ENCODE results near the gene IDE. TPM values are rescaled to one million over a fixed set of nuclear protein-coding genes. Genes with fewer than 3 reads are reported as not detected.

The IDE gene
- total and polyA plus RNA-seq, 2 of the 13 experiments (the other 11 are each of a cell fraction or from before 2014, with no cell fraction given), result 16.1 to 52.1 TPM

GRCh38 chr10:92591550-92592022 lies 17.7 kb upstream of the IDE start (continued):
- TF ChIP-seq RBFOX2 (IDR thresholded peaks at IDR 0.05; ENCODE audit: low read depth, low read length) (peak; percentile 89), ZGPAT (CRISPR knock-in tag; IDR thresholded peaks at IDR 0.05) (no peak; the same call in 1 of the 2 replicates), HHEX (CRISPR knock-in tag; IDR thresholded peaks at IDR 0.05) (no peak), ZNF615 (CRISPR knock-in tag; IDR thresholded peaks at IDR 0.05; ENCODE audit: borderline replicate concordance) (no peak), TRAFD1 (CRISPR knock-in tag; IDR thresholded peaks at IDR 0.05; ENCODE audit: borderline replicate concordance) (no peak), SCMH1 (CRISPR knock-in tag; IDR thresholded peaks at IDR 0.05; ENCODE audit: borderline replicate concordance) (no peak), ZNF678 (CRISPR knock-in tag; IDR thresholded peaks at IDR 0.05) (no peak), ZBTB10 (CRISPR knock-in tag; IDR thresholded peaks at IDR 0.05; ENCODE audit: borderline replicate concordance) (peak; percentile 50; the same call in 1 of the 2 replicates), U2AF1 (optimal IDR thresholded peaks at IDR 0.05; ENCODE audit: low read depth, low read length) (no peak), PRMT3 (CRISPR knock-in tag; IDR thresholded peaks at IDR 0.05; ENCODE audit: borderline replicate concordance, low read depth) (peak; percentile 59; the same call in 1 of the 2 replicates), ZNF484 (CRISPR knock-in tag; IDR thresholded peaks at IDR 0.05; ENCODE audit: borderline replicate concordance, low read depth) (no peak), HMGXB4 (CRISPR knock-in tag; IDR thresholded peaks at IDR 0.05; ENCODE audit: borderline replicate concordance in 1 of 2, low read depth in 1 of 2) (peak; percentile 66 to 78), REXO4 (CRISPR knock-in tag; IDR thresholded peaks at IDR 0.05; ENCODE audit: borderline replicate concordance) (no peak), ZNF33B (CRISPR knock-in tag; IDR thresholded peaks at IDR 0.05) (0 out of 2 replicates have a peak, but pooled peaks have one; percentile 54), GABPA (IDR thresholded peaks at IDR 0.05; ENCODE audit: low read depth, low read length) (peak; percentile 73), GABPA (CRISPR knock-in tag; IDR thresholded peaks at IDR 0.05; ENCODE audit: low read depth) (peak; percentile 87), ZNF230 (CRISPR knock-in tag; IDR thresholded peaks at IDR 0.05) (no peak), SAFB2 (CRISPR knock-in tag; IDR thresholded peaks at IDR 0.05; ENCODE audit: borderline replicate concordance, low read depth) (peak; percentile 65; the same call in 1 of the 2 replicates), HNRNPL (IDR thresholded peaks at IDR 0.05; ENCODE audit: low read depth, low read length) (no peak), TARDBP (CRISPR knock-in tag; IDR thresholded peaks at IDR 0.05) (peak; percentile 69; the same call in 1 of the 2 replicates), ZBTB20 (CRISPR knock-in tag; IDR thresholded peaks at IDR 0.05; ENCODE audit: borderline replicate concordance, low read depth) (0 out of 2 replicates have a peak, but pooled peaks have one; percentile 19)

Data from HepG2 (cell line).